CD14-positive monocyte (primary cell): Measurements from ENCODE around the gene MACROD2. TPM values are rescaled to one million over a fixed set of nuclear protein-coding genes. Genes with fewer than 3 reads are reported as not detected.

Experiments used
- DNase-seq, 3 donors: peaks; one replicate each; pipeline ENCODE4 v3.0.0-alpha.2; 2011 to 2022
- H2AFZ ChIP-seq: 2 replicates; pipeline ENCODE4 v1.6.0; 2012; ENCODE audit warnings: mild to moderate bottlenecking, low read depth, low read length, inconsistent platforms; ENCODE audit not compliant: insufficient read depth, poor library complexity, severe bottlenecking
- H3K27ac ChIP-seq, 2 donors: 1 replicate in 1 of 2; 2 replicates in 1 of 2; pipeline ENCODE4 v1.5.1; 2012 to 2013; ENCODE audit warnings: low read length in 2 of 2, control low read depth in 1 of 2, inconsistent platforms in 1 of 2, low read depth in 1 of 2, mild to moderate bottlenecking in 1 of 2
- H3K27me3 ChIP-seq, 2 donors: one replicate each; pipeline versions ENCODE4 v1.6.0 to v1.6.1; 2011 to 2013; ENCODE audit warnings: low read length in 2 of 2; ENCODE audit not compliant: control insufficient read depth in 2 of 2, insufficient read depth in 2 of 2
- H3K36me3 ChIP-seq, 2 donors: replicated peaks in 1 of 2; 1 replicate in 1 of 2; 2 replicates in 1 of 2; pipeline versions ENCODE4 v1.5.1 to v1.6.1; 2012 to 2013; ENCODE audit warnings: low read length in 2 of 2, control low read depth in 1 of 2, inconsistent platforms in 1 of 2, mild to moderate bottlenecking in 1 of 2; ENCODE audit not compliant: insufficient read depth in 2 of 2, control insufficient read depth in 1 of 2
- H3K4me1 ChIP-seq, 2 donors: 1 replicate in 1 of 2; 2 replicates in 1 of 2; pipeline versions ENCODE4 v1.5.1 to v1.6.1; 2012 to 2013; ENCODE audit warnings: low read length in 2 of 2, control low read depth in 1 of 2, inconsistent platforms in 1 of 2, mild to moderate bottlenecking in 1 of 2, moderate library complexity in 1 of 2; ENCODE audit not compliant: insufficient read depth in 2 of 2, control insufficient read depth in 1 of 2
- H3K4me2 ChIP-seq: replicated peaks from 2 replicates; pipeline ENCODE3; 2012; ENCODE audit warnings: low read length, moderate library complexity, mild to moderate bottlenecking; ENCODE audit not compliant: poor library complexity, severe bottlenecking; ENCODE audit errors: extremely low read depth
- H3K4me3 ChIP-seq, 3 experiments: fragments of 200-600 bp in 1 of 3; sonication (generic) in 1 of 3; replicated peaks in 1 of 3; 1 replicate in 2 of 3; 2 replicates in 1 of 3; pipeline ENCODE4 v1.5.1; 2011 to 2013; ENCODE audit warnings: low read length in 3 of 3, mild to moderate bottlenecking in 3 of 3, control low read depth in 2 of 3, low read depth in 2 of 3, inconsistent platforms in 1 of 3, moderate library complexity in 1 of 3
- H3K79me2 ChIP-seq: 2 replicates; pipeline ENCODE4 v1.6.0; 2012; ENCODE audit warnings: mild to moderate bottlenecking, control low read depth, inconsistent platforms, low read length, moderate library complexity; ENCODE audit not compliant: insufficient read depth
- H3K9ac ChIP-seq: 2 replicates; pipeline ENCODE4 v1.6.0; 2017; ENCODE audit warnings: low read length, mild to moderate bottlenecking; ENCODE audit not compliant: insufficient read depth, poor library complexity, severe bottlenecking
- H3K9me3 ChIP-seq, 2 donors: replicated peaks in 1 of 2; 1 replicate in 1 of 2; 2 replicates in 1 of 2; pipeline versions ENCODE4 v1.5.1 to v1.6.1; 2012 to 2013; ENCODE audit warnings: low read length in 2 of 2, control low read depth in 1 of 2; ENCODE audit not compliant: control insufficient read depth in 1 of 2, insufficient read depth in 1 of 2
- H4K20me1 ChIP-seq: 2 replicates; pipeline ENCODE4 v1.6.0; 2012; ENCODE audit warnings: mild to moderate bottlenecking, low read length, control low read depth, moderate library complexity; ENCODE audit not compliant: insufficient read depth
- H3K27ac Mint-ChIP-seq, 7 donors: one replicate each; pipeline ENCODE4 v1.8.0; 2020; ENCODE audit warnings: mild to moderate bottlenecking in 7 of 7, mixed read lengths in 7 of 7, moderate library complexity in 6 of 7, inconsistent platforms in 2 of 7
- H3K27me3 Mint-ChIP-seq, 3 donors: one replicate each; pipeline ENCODE4 v1.8.0; 2021 to 2022; ENCODE audit warnings: low read depth in 3 of 3, mild to moderate bottlenecking in 3 of 3, mixed read lengths in 3 of 3, moderate library complexity in 3 of 3, inconsistent platforms in 1 of 3
- H3K36me3 Mint-ChIP-seq, 2 donors: one replicate each; pipeline ENCODE4 v1.8.0; 2020; ENCODE audit warnings: mixed read lengths in 2 of 2, inconsistent platforms in 1 of 2, mild to moderate bottlenecking in 1 of 2
- H3K4me1 Mint-ChIP-seq: one replicate; pipeline ENCODE4 v1.8.0; 2020; ENCODE audit warnings: mild to moderate bottlenecking, mixed read lengths
- H3K4me3 Mint-ChIP-seq, 2 donors: one replicate each; pipeline ENCODE4 v1.8.0; 2020; ENCODE audit warnings: mild to moderate bottlenecking in 2 of 2, mixed read lengths in 2 of 2, moderate library complexity in 1 of 2
- H3K9me3 Mint-ChIP-seq, 7 donors: one replicate each; pipeline ENCODE4 v1.8.0; 2020 to 2022; ENCODE audit warnings: mixed read lengths in 7 of 7, mild to moderate bottlenecking in 6 of 7, moderate library complexity in 6 of 7, inconsistent platforms in 2 of 7
- CTCF ChIP-seq: fragments of 200-600 bp; IDR thresholded peaks from one replicate; pipeline ENCODE4 v1.8.0; 2022; ENCODE audit warnings: antibody characterized with exemption, mild to moderate bottlenecking
- WGBS: methylation state at CpG from one replicate; pipeline ENCODE4 v1.1.5; 2013; ENCODE audit warnings: missing lambda C conversion rate; ENCODE audit not compliant: insufficient coverage; 5-methylcytosine and 5-hydroxymethylcytosine counted together
- intact Hi-C, 2 donors: fragments of 100-400 bp; cut with micrococcal nuclease; formaldehyde crosslinking; loops; one replicate each; pipeline versions ENCODE4 v1.15.0 to v1.15.1; 2023
- polyA plus RNA-seq, 3 donors: library from polyadenylated mRNA; depleted of rRNA in 1 of 3; unstranded in 2 of 3; stranded (reverse) in 1 of 3; fragments of 300-500 nt in 2 of 3; fragments of >200 nt in 1 of 3; fragmentation: Illumina TruSeq in 2 of 3; gene quantifications; 1 replicate in 2 of 3; 2 replicates in 1 of 3; pipeline ENCODE4 v1.2.3, GENCODE V29; 2012 to 2021

Gene MACROD2
- polyA plus RNA-seq, 3 donors = 0.23 TPM; not detected in 2

GRCh38 chr20:14580418-14581074 lies 585.2 kb downstream of the MACROD2 start:
- H3K4me2 ChIP-seq = no peak overlapping the region
- TF ChIP-seq CTCF = no peak
- no peaks in the 10 kb centered on the region for H3K4me1 ChIP-seq
- no CpG with 5 or more reads among the region's 4 CpGs for WGBS
- H3K27me3 ChIP-seq = no peaks in the 10 kb centered on the region
- no peaks in the 10 kb centered on the region for H4K20me1 ChIP-seq
- H3K79me2 ChIP-seq = no peaks in the 10 kb centered on the region
- intact Hi-C loops = no loop called here
- no peak overlapping the region for H3K27ac ChIP-seq
- no peak overlapping the region for H3K27ac Mint-ChIP-seq
- H3K9me3 ChIP-seq = no peaks in the 10 kb centered on the region
- H3K36me3 ChIP-seq = no peaks in the 10 kb centered on the region
- H3K27me3 Mint-ChIP-seq = no peaks in the 10 kb centered on the region
- H3K4me3 ChIP-seq = no peak overlapping the region
- no peaks in the 10 kb centered on the region for H3K4me1 Mint-ChIP-seq
- no peak overlapping the region for H3K9ac ChIP-seq
- H3K9me3 Mint-ChIP-seq = peaks cover 0 to 5% (median 2%) of the 10 kb centered on the region in 7 donors
- no peaks in the 10 kb centered on the region for H3K36me3 Mint-ChIP-seq
- no peak overlapping the region for H3K4me3 Mint-ChIP-seq
- H2AFZ ChIP-seq = no peak overlapping the region
- no peak for DNase-seq

- no peaks in the 10 kb centered on the region for H3K36me3 ChIP-seq
- H3K9ac ChIP-seq = no peak overlapping the region
- H3K4me2 ChIP-seq = no peak overlapping the region
- no peak overlapping the region for H3K27ac ChIP-seq
- no peak for DNase-seq
- H2AFZ ChIP-seq = no peak overlapping the region
- no peak for TF ChIP-seq CTCF
- Mint-ChIP-seq H3K9me3 (peaks cover 0 to 5% (median 2%) of the 10 kb centered on the region in 7 donors), H3K36me3 (no peaks in the 10 kb centered on the region), H3K4me1 (no peaks in the 10 kb centered on the region), H3K27me3 (no peaks in the 10 kb centered on the region), H3K27ac (no peak overlapping the region), H3K4me3 (no peak overlapping the region)
- H3K4me1 ChIP-seq = no peaks in the 10 kb centered on the region
- no peak overlapping the region for H3K4me3 ChIP-seq
- 92% methylated on average over 2 of the region's 3 CpGs for WGBS
- H3K79me2 ChIP-seq = no peaks in the 10 kb centered on the region
- no peaks in the 10 kb centered on the region for H3K27me3 ChIP-seq
- intact Hi-C loops = no loop called here
- no peaks in the 10 kb centered on the region for H3K9me3 ChIP-seq
- no peaks in the 10 kb centered on the region for H4K20me1 ChIP-seq
Measured at GRCh38 chr20:14581731-14582130, 586.4 kb downstream of the MACROD2 start.
